Stomach (tissue), 4 donors: ENCODE results near the gene IDI1.

Experiments used
- EP300 ChIP-seq: sonication (generic); formaldehyde crosslinking; IDR thresholded peaks from one replicate; pipeline ENCODE4 v1.6.1; 2017; ENCODE audit warnings: antibody characterized with exemption
- POLR2A ChIP-seq, 4 donors: fragments of 450-650 bp; IDR thresholded peaks; one replicate each; pipeline ENCODE4 v1.6.1; 2016; ENCODE audit warnings: antibody characterized with exemption in 4 of 4, control low read depth in 2 of 4, mild to moderate bottlenecking in 1 of 4, moderate library complexity in 1 of 4
- POLR2AphosphoS5 ChIP-seq, 3 donors: sonication (generic); formaldehyde crosslinking; IDR thresholded peaks; one replicate each; pipeline ENCODE4 v1.6.1; 2016; ENCODE audit warnings: antibody characterized with exemption in 3 of 3
- TF ChIP-seq, protein P1 (sequence below), 7 experiments: fragments of 450-650 bp in 4 of 7; fragments of 200-600 bp in 3 of 7; sonication (generic) in 3 of 7; IDR thresholded peaks; one replicate each; pipeline ENCODE4 v1.5.1; 2016 to 2019; ENCODE audit warnings: antibody characterized with exemption in 7 of 7, control low read depth in 2 of 7, mild to moderate bottlenecking in 1 of 7

DNA sequence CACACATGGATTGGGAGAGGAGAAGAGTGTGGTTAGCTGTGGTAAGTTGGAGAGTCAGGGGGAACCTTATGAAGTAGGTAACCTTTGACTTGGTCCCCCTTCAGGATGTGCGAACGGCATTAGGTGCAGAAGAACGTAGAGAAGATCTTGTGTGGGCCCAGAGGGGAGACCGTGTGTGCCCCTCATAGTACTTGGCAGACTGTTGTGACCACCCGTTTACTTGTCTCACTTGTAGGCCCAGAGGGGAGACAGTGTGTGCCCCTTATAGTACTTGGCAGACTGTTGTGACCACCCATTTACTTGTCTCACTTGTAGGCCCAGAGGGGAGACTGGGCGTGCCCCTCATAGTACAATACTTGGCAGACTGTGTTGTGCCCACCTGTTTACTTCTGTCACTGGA, 58.1 kb downstream of the IDI1 start:
- TF ChIP-seq, protein P1, sequence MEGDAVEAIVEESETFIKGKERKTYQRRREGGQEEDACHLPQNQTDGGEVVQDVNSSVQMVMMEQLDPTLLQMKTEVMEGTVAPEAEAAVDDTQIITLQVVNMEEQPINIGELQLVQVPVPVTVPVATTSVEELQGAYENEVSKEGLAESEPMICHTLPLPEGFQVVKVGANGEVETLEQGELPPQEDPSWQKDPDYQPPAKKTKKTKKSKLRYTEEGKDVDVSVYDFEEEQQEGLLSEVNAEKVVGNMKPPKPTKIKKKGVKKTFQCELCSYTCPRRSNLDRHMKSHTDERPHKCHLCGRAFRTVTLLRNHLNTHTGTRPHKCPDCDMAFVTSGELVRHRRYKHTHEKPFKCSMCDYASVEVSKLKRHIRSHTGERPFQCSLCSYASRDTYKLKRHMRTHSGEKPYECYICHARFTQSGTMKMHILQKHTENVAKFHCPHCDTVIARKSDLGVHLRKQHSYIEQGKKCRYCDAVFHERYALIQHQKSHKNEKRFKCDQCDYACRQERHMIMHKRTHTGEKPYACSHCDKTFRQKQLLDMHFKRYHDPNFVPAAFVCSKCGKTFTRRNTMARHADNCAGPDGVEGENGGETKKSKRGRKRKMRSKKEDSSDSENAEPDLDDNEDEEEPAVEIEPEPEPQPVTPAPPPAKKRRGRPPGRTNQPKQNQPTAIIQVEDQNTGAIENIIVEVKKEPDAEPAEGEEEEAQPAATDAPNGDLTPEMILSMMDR (IDR thresholded peaks at IDR 0.05): no peak
- no peak for TF ChIP-seq POLR2AphosphoS5 (IDR thresholded peaks at IDR 0.05)
- no peak for TF ChIP-seq POLR2A (IDR thresholded peaks at IDR 0.05)
- no peak for TF ChIP-seq EP300
